SJSA1 (cell line): ENCODE results near the gene PDPK1. TPM values are rescaled to one million over a fixed set of nuclear protein-coding genes. Genes with fewer than 3 reads are reported as not detected.
"Not testable (repeated sequence)": the region's sequence is repeated elsewhere in the genome, so short reads cannot be mapped to it uniquely, and the experiment has no call there.

Experiments used
- DNase-seq, 2 experiments: peaks; one replicate each; pipeline ENCODE4 v3.0.0-alpha.2; 2015 to 2020; ENCODE audit warnings: low spot score in 2 of 2, low read depth in 1 of 2
- H3K27ac ChIP-seq: fragments of 250-450 bp; sonication (Bioruptor Pico); 2 replicates; pipeline ENCODE4 v1.5.1; 2020; ENCODE audit warnings: mild to moderate bottlenecking, moderate library complexity
- H3K27me3 ChIP-seq: fragments of 250-450 bp; sonication (Bioruptor Pico); replicated peaks from 2 replicates; pipeline ENCODE4 v1.5.1; 2020; ENCODE audit warnings: mild to moderate bottlenecking, moderate library complexity
- H3K36me3 ChIP-seq: fragments of 250-450 bp; sonication (Bioruptor Pico); 2 replicates; pipeline ENCODE4 v1.5.1; 2020; ENCODE audit warnings: mild to moderate bottlenecking
- H3K4me1 ChIP-seq: fragments of 250-450 bp; sonication (Bioruptor Pico); replicated peaks from 2 replicates; pipeline ENCODE4 v1.6.1; 2021; ENCODE audit warnings: mild to moderate bottlenecking
- H3K4me3 ChIP-seq: fragments of 250-450 bp; sonication (Bioruptor Pico); 2 replicates; pipeline ENCODE4 v1.5.1; 2020; ENCODE audit warnings: mild to moderate bottlenecking
- H3K9me3 ChIP-seq: fragments of 250-450 bp; sonication (Bioruptor Pico); replicated peaks from 2 replicates; pipeline ENCODE4 v1.5.1; 2020; ENCODE audit warnings: mild to moderate bottlenecking
- total RNA-seq: library from RNA; depleted of rRNA; stranded (reverse); fragments of >200 nt; shearing (Covaris generic); gene quantifications from 2 replicates; pipeline ENCODE4 v1.2.3, GENCODE V29; 2014

Gene PDPK1
- total RNA-seq, 1 experiment from 2014 or later, result 20.3 TPM

GRCh38 chr16:2586901-2587480, 49.2 kb downstream of the PDPK1 start:
- Histone ChIP-seq H3K9me3 (no peaks in the 10 kb centered on the region), H3K4me1 (peaks cover 12% of the 10 kb centered on the region), H3K27ac (no peak overlapping the region), H3K27me3 (no peaks in the 10 kb centered on the region), H3K36me3 (peaks cover 61% of the 10 kb centered on the region), H3K4me3 (no peak overlapping the region)
- DNase-seq, result no peak

GRCh38 chr16:2587891-2588565, 50.2 kb downstream of the PDPK1 start:
- Histone ChIP-seq H3K9me3 (no peaks in the 10 kb centered on the region), H3K27me3 (no peaks in the 10 kb centered on the region), H3K27ac (no peak overlapping the region), H3K36me3 (peaks cover 65% of the 10 kb centered on the region), H3K4me3 (no peak overlapping the region), H3K4me1 (peaks cover 12% of the 10 kb centered on the region)
- DNase-seq, result no peak

GRCh38 chr16:2591476-2592240, 53.8 kb downstream of the PDPK1 start:
- no peaks in the 10 kb centered on the region for H3K9me3 ChIP-seq

GRCh38 chr16:2592786-2593185, 55.0 kb downstream of the PDPK1 start:
- Histone ChIP-seq H3K36me3 (peaks cover 57% of the 10 kb centered on the region), H3K27ac (no peak overlapping the region), H3K9me3 (no peaks in the 10 kb centered on the region), H3K4me3 (no peak overlapping the region), H3K27me3 (no peaks in the 10 kb centered on the region), H3K4me1 (no peaks in the 10 kb centered on the region)
- DNase-seq, result no peak

More at GRCh38 chr16:2591476-2592240, 53.8 kb downstream of the PDPK1 start:
- Histone ChIP-seq H3K4me1 (no peaks in the 10 kb centered on the region), H3K27ac (no peak overlapping the region), H3K27me3 (no peaks in the 10 kb centered on the region), H3K4me3 (no peak overlapping the region), H3K36me3 (peaks cover 57% of the 10 kb centered on the region)
- no peak for DNase-seq

- DNase-seq, result peak in 1 of 2 experiments; percentile 22
These were observed 57.8 kb downstream of the PDPK1 start for GRCh38 chr16:2595393-2596205.

GRCh38 chr16:2596747-2597559, 59.1 kb downstream of the PDPK1 start:
- Histone ChIP-seq H3K27ac (no peak overlapping the region), H3K36me3 (peaks cover 41% of the 10 kb centered on the region), H3K4me3 (no peak overlapping the region), H3K4me1 (no peaks in the 10 kb centered on the region), H3K9me3 (no peaks in the 10 kb centered on the region), H3K27me3 (no peaks in the 10 kb centered on the region)
- peak in 1 of 2 experiments; percentile 21 for DNase-seq

More at GRCh38 chr16:2595393-2596205, 57.8 kb downstream of the PDPK1 start:
- Histone ChIP-seq H3K9me3 (no peaks in the 10 kb centered on the region), H3K36me3 (peaks cover 47% of the 10 kb centered on the region), H3K4me3 (no peak overlapping the region), H3K27me3 (no peaks in the 10 kb centered on the region), H3K27ac (no peak overlapping the region), H3K4me1 (no peaks in the 10 kb centered on the region)

- Histone ChIP-seq H3K27ac (no peak overlapping the region), H3K4me1 (no peaks in the 10 kb centered on the region), H3K9me3 (no peaks in the 10 kb centered on the region), H3K4me3 (no peak overlapping the region), H3K36me3 (peaks cover 40% of the 10 kb centered on the region), H3K27me3 (no peaks in the 10 kb centered on the region)
- no peak for DNase-seq
These were observed 59.7 kb downstream of the PDPK1 start for GRCh38 chr16:2597560-2597902.

GRCh38 chr16:2598133-2598641, 60.4 kb downstream of the PDPK1 start:
- Histone ChIP-seq H3K36me3 (peaks cover 37% of the 10 kb centered on the region), H3K27ac (no peak overlapping the region), H3K9me3 (no peaks in the 10 kb centered on the region), H3K4me3 (no peak overlapping the region), H3K27me3 (no peaks in the 10 kb centered on the region), H3K4me1 (no peaks in the 10 kb centered on the region)
- DNase-seq, result no peak

GRCh38 chr16:2598723-2599122, 60.9 kb downstream of the PDPK1 start:
- Histone ChIP-seq H3K27ac (no peak overlapping the region), H3K27me3 (no peaks in the 10 kb centered on the region), H3K4me3 (no peak overlapping the region), H3K36me3 (peaks cover 41% of the 10 kb centered on the region), H3K4me1 (no peaks in the 10 kb centered on the region), H3K9me3 (0 out of 2 replicates have a peak, but pooled peaks cover 2% of the 10 kb centered on the region)
- no peak for DNase-seq

- not testable (repeated sequence) for H3K9me3 ChIP-seq, H3K4me1 ChIP-seq, DNase-seq, H3K27ac ChIP-seq, H3K4me3 ChIP-seq, H3K27me3 ChIP-seq
- peaks cover 41% of the 10 kb centered on the region for H3K36me3 ChIP-seq
These were observed 61.3 kb downstream of the PDPK1 start for GRCh38 chr16:2599165-2599564.

- H3K27me3 ChIP-seq, H3K4me3 ChIP-seq, H3K9me3 ChIP-seq, H3K27ac ChIP-seq, H3K4me1 ChIP-seq, DNase-seq: not testable (repeated sequence)
- peaks cover 41% of the 10 kb centered on the region for H3K36me3 ChIP-seq
These were observed 62.0 kb downstream of the PDPK1 start for GRCh38 chr16:2599785-2600184.

GRCh38 chr16:2601301-2602025, 63.6 kb downstream of the PDPK1 start:
- not testable (repeated sequence) for H3K27ac ChIP-seq, H3K4me3 ChIP-seq, H3K9me3 ChIP-seq, H3K27me3 ChIP-seq, H3K4me1 ChIP-seq, DNase-seq
- peaks cover 31% of the 10 kb centered on the region for H3K36me3 ChIP-seq
